Endothelial cell of umbilical vein (primary cell): ENCODE measurements around the gene THSD4.

Experiments used
- EZH2 ChIP-seq: IDR thresholded peaks from 2 replicates; pipeline ENCODE4 v1.6.1; 2012; ENCODE audit warnings: borderline replicate concordance, low read depth, mild to moderate bottlenecking, moderate library complexity, low read length, inconsistent platforms; ENCODE audit not compliant: severe bottlenecking
- GATA2 ChIP-seq: IDR thresholded peaks from 2 replicates; pipeline ENCODE4 v1.7.0; 2011; ENCODE audit warnings: low read depth, mild to moderate bottlenecking, moderate library complexity, mixed read lengths, low read length; ENCODE audit not compliant: insufficient read length, insufficient read depth
- MYC ChIP-seq: IDR thresholded peaks from one replicate; pipeline ENCODE4 v1.6.1; 2011; ENCODE audit warnings: mild to moderate bottlenecking, low read depth, low read length
- POLR2A ChIP-seq: IDR thresholded peaks from 2 replicates; pipeline ENCODE4 v1.6.1; 2012; ENCODE audit warnings: low read depth, mild to moderate bottlenecking, control low read depth, low read length
- TF ChIP-seq, protein P1 (sequence below), 2 donors: IDR thresholded peaks; 1 replicate in 1 of 2; 2 replicates in 1 of 2; pipeline ENCODE4 v1.5.1; 2011; ENCODE audit warnings: low read length in 2 of 2, mild to moderate bottlenecking in 2 of 2, moderate library complexity in 2 of 2, control low read depth in 1 of 2, inconsistent platforms in 1 of 2, low read depth in 1 of 2; ENCODE audit not compliant: insufficient read depth in 1 of 2; ENCODE audit errors: extremely low read depth in 1 of 2
- TF ChIP-seq, protein P2 (sequence below): IDR thresholded peaks from 2 replicates; pipeline ENCODE4 v1.6.1; 2011; ENCODE audit not compliant: insufficient read depth, insufficient read length

DNA sequence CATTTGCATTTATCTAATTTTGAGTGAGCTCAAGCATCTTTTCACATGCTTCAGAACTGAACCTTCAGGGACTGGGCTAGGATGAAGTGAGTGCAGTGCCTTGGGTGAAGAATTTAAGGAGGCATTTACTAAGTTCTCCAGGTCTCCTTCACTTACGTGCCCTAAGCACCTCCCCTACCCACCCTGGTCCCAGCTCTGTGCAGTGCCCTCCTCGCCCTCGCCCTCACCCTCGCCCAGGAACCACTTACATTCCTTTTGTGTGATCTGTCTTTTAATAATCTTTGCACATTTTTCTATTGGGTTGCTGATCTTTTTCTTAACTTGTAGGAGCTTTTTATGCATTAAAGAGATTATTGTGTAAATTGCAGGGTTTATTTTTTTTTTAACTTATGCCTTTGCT is 322.6 kb downstream of the THSD4 start:
- TF ChIP-seq, protein P1, sequence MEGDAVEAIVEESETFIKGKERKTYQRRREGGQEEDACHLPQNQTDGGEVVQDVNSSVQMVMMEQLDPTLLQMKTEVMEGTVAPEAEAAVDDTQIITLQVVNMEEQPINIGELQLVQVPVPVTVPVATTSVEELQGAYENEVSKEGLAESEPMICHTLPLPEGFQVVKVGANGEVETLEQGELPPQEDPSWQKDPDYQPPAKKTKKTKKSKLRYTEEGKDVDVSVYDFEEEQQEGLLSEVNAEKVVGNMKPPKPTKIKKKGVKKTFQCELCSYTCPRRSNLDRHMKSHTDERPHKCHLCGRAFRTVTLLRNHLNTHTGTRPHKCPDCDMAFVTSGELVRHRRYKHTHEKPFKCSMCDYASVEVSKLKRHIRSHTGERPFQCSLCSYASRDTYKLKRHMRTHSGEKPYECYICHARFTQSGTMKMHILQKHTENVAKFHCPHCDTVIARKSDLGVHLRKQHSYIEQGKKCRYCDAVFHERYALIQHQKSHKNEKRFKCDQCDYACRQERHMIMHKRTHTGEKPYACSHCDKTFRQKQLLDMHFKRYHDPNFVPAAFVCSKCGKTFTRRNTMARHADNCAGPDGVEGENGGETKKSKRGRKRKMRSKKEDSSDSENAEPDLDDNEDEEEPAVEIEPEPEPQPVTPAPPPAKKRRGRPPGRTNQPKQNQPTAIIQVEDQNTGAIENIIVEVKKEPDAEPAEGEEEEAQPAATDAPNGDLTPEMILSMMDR (IDR thresholded peaks at IDR 0.05; ENCODE audit: extremely low read depth in 1 of 2, insufficient read depth in 1 of 2, low read depth in 1 of 2, low read length in 2 of 2): no peak
- TF ChIP-seq POLR2A: no peak
- TF ChIP-seq GATA2: no peak
- no peak for TF ChIP-seq EZH2
- TF ChIP-seq MYC: no peak
- TF ChIP-seq, protein P2, sequence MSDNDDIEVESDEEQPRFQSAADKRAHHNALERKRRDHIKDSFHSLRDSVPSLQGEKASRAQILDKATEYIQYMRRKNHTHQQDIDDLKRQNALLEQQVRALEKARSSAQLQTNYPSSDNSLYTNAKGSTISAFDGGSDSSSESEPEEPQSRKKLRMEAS: no peak
